Upper lobe of right lung (tissue), 1 donor: Measurements from ENCODE around the gene MARVELD1. TPM values are rescaled to one million over a fixed set of nuclear protein-coding genes. Genes with fewer than 3 reads are reported as not detected.

Experiments used
- ATAC-seq: fragments of 200-7000 bp; cut with Tn5 transposase; one replicate; pipeline ENCODE4 v1.9.1; 2020; ENCODE audit warnings: mild to moderate bottlenecking, moderate library complexity
- DNase-seq: peaks from one replicate; pipeline ENCODE4 v3.0.0-alpha.2; 2020
- H3K27ac ChIP-seq: fragments of 200-600 bp; one replicate; pipeline ENCODE4 v1.8.0; 2022
- H3K27me3 ChIP-seq: fragments of 200-600 bp; one replicate; pipeline ENCODE4 v1.8.0; 2022; ENCODE audit warnings: mild to moderate bottlenecking
- H3K36me3 ChIP-seq: fragments of 200-600 bp; one replicate; pipeline ENCODE4 v1.8.0; 2022
- H3K4me1 ChIP-seq: fragments of 200-600 bp; one replicate; pipeline ENCODE4 v1.8.0; 2022
- H3K4me3 ChIP-seq: fragments of 200-600 bp; one replicate; pipeline ENCODE4 v1.8.0; 2022; ENCODE audit warnings: mild to moderate bottlenecking
- H3K9me3 ChIP-seq: fragments of 200-600 bp; one replicate; pipeline ENCODE4 v1.8.0; 2022
- CTCF ChIP-seq: fragments of 200-600 bp; IDR thresholded peaks from one replicate; pipeline ENCODE4 v1.8.0; 2022; ENCODE audit warnings: antibody characterized with exemption
- intact Hi-C: fragments of 100-400 bp; cut with DNase I; formaldehyde crosslinking; loops from one replicate; pipeline ENCODE4 v1.11.0; 2022
- total RNA-seq: library from RNA; stranded (reverse); fragmentation: NEBNext Ultra II Directional; extraction: Animal tissue kit (Norgen Biotek cat#: 25700); gene quantifications from one replicate; pipeline ENCODE4 v1.2.1, GENCODE V29; 2021
- donor health status: DM: no; HTN: yes; CAD: no; lungs with severe emphysema.

Gene MARVELD1
- total RNA-seq, 1 donor from 2014 or later, result 43.8 TPM

DNA sequence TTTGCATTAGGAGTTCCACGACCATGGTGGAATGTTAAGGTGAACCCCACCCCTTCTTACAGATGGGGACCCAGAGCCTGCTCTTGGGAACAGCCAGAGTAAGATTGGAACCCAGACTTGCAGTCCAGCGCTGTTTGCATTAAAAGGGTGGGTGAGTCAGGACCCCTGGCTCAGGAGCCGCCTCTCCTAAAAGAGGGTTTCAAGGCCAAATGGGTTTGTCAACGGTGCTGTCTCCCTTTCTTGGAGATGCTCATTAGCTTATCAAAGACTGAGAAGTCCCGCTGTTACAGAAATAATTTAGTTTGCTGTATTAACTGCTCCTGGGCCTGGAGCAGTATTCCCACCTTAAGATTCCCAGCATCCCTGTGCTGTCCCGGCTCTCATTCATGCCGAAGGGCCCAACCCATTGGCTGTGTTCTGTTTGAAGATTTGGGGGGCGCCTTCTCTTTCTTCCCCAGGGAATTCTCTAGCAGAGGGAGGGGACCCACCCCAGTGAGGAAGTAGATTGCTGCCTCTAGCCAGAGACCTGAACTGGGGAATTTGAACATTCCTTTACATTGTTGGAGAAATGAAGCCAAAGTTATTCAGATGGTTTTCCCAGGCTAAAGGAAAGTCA is 1.8 kb downstream of the MARVELD1 start:
- no peaks in the 10 kb centered on the region for H3K9me3 ChIP-seq
- ATAC-seq (no peak), DNase-seq (no peak)
- peaks cover 14% of the 10 kb centered on the region for H3K36me3 ChIP-seq
- H3K4me3 ChIP-seq, result peak overlapping the region; percentile 75
- H3K4me1 ChIP-seq, result peaks cover 48% of the 10 kb centered on the region
- intact Hi-C loops, result no loop called here
- H3K27me3 ChIP-seq, result no peaks in the 10 kb centered on the region
- no peak for TF ChIP-seq CTCF
- peak overlapping the region; percentile 95 for H3K27ac ChIP-seq

- TF ChIP-seq CTCF, result no peak
- intact Hi-C loops, result no loop called here
- Histone ChIP-seq H3K27me3 (no peaks in the 10 kb centered on the region), H3K9me3 (no peaks in the 10 kb centered on the region), H3K36me3 (peaks cover 14% of the 10 kb centered on the region), H3K27ac (peak overlapping the region; percentile 58), H3K4me3 (no peak overlapping the region), H3K4me1 (peaks cover 48% of the 10 kb centered on the region)
- ATAC-seq (no peak), DNase-seq (no peak)
These were observed 4.1 kb downstream of the MARVELD1 start for GRCh38 chr10:97717627-97718026.

- Histone ChIP-seq H3K9me3 (no peaks in the 10 kb centered on the region), H3K27me3 (no peaks in the 10 kb centered on the region), H3K27ac (peak overlapping the region; percentile 58), H3K4me3 (no peak overlapping the region), H3K4me1 (peaks cover 42% of the 10 kb centered on the region), H3K36me3 (peaks cover 14% of the 10 kb centered on the region)
- TF ChIP-seq CTCF, result no peak
- ATAC-seq (no peak), DNase-seq (no peak)
- intact Hi-C loops, result no loop called here
These were observed 4.6 kb downstream of the MARVELD1 start for GRCh38 chr10:97718178-97718577.

GRCh38 chr10:97718659-97719142 is 5.2 kb downstream of the MARVELD1 start:
- Histone ChIP-seq H3K27me3 (no peaks in the 10 kb centered on the region), H3K36me3 (peaks cover 14% of the 10 kb centered on the region), H3K4me1 (peaks cover 41% of the 10 kb centered on the region), H3K4me3 (no peak overlapping the region), H3K27ac (peak overlapping the region; percentile 58), H3K9me3 (no peaks in the 10 kb centered on the region)
- intact Hi-C loops, result no loop called here
- TF ChIP-seq CTCF, result no peak
- DNase-seq, result peak; percentile 88
- peak; percentile 86 for ATAC-seq

- ATAC-seq (no peak), DNase-seq (no peak)
- Histone ChIP-seq H3K9me3 (no peaks in the 10 kb centered on the region), H3K4me3 (no peak overlapping the region), H3K36me3 (peaks cover 14% of the 10 kb centered on the region), H3K27ac (no peak overlapping the region), H3K27me3 (no peaks in the 10 kb centered on the region), H3K4me1 (peaks cover 41% of the 10 kb centered on the region)
- no peak for TF ChIP-seq CTCF
- intact Hi-C loops, result no loop called here
These were observed 6.1 kb downstream of the MARVELD1 start for GRCh38 chr10:97719602-97720001.
